Upper lobe of left lung (tissue), 4 donors: ENCODE results near the gene FBLIM1.

Experiments
- EP300 ChIP-seq, 4 donors: sonication (generic); formaldehyde crosslinking; IDR thresholded peaks; one replicate each; pipeline ENCODE4 v1.5.1; 2017; ENCODE audit warnings: antibody characterized with exemption in 4 of 4, control low read depth in 2 of 4
- POLR2A ChIP-seq, 4 donors: fragments of 450-650 bp; IDR thresholded peaks; one replicate each; pipeline ENCODE4 v1.5.1; 2016 to 2017; ENCODE audit warnings: antibody characterized with exemption in 4 of 4, mild to moderate bottlenecking in 2 of 4
- POLR2AphosphoS5 ChIP-seq, 2 donors: sonication (generic); formaldehyde crosslinking; IDR thresholded peaks; one replicate each; pipeline ENCODE4 v1.5.1; 2017; ENCODE audit warnings: antibody characterized with exemption in 2 of 2
- TF ChIP-seq, protein P1 (sequence below), 6 experiments: fragments of 450-650 bp in 4 of 6; fragments of 200-600 bp in 2 of 6; sonication (generic) in 2 of 6; IDR thresholded peaks; one replicate each; pipeline ENCODE4 v1.5.1; 2016 to 2019; ENCODE audit warnings: antibody characterized with exemption in 6 of 6

GRCh38 chr1:15816674-15817073 lies 58.1 kb downstream of the FBLIM1 start:
- TF ChIP-seq, protein P1, sequence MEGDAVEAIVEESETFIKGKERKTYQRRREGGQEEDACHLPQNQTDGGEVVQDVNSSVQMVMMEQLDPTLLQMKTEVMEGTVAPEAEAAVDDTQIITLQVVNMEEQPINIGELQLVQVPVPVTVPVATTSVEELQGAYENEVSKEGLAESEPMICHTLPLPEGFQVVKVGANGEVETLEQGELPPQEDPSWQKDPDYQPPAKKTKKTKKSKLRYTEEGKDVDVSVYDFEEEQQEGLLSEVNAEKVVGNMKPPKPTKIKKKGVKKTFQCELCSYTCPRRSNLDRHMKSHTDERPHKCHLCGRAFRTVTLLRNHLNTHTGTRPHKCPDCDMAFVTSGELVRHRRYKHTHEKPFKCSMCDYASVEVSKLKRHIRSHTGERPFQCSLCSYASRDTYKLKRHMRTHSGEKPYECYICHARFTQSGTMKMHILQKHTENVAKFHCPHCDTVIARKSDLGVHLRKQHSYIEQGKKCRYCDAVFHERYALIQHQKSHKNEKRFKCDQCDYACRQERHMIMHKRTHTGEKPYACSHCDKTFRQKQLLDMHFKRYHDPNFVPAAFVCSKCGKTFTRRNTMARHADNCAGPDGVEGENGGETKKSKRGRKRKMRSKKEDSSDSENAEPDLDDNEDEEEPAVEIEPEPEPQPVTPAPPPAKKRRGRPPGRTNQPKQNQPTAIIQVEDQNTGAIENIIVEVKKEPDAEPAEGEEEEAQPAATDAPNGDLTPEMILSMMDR (IDR thresholded peaks at IDR 0.05) = no peak
- TF ChIP-seq POLR2AphosphoS5 (IDR thresholded peaks at IDR 0.05) (no peak), EP300 (IDR thresholded peaks at IDR 0.05) (no peak), POLR2A (IDR thresholded peaks at IDR 0.05) (no peak)
